ENCODE measurements around the gene ARHGAP44. TPM values are rescaled to one million over a fixed set of nuclear protein-coding genes. Genes with fewer than 3 reads are reported as not detected.

The ARHGAP44 gene
- total RNA-seq, 1 experiment from 2014 or later: 17.1 TPM

DNA sequence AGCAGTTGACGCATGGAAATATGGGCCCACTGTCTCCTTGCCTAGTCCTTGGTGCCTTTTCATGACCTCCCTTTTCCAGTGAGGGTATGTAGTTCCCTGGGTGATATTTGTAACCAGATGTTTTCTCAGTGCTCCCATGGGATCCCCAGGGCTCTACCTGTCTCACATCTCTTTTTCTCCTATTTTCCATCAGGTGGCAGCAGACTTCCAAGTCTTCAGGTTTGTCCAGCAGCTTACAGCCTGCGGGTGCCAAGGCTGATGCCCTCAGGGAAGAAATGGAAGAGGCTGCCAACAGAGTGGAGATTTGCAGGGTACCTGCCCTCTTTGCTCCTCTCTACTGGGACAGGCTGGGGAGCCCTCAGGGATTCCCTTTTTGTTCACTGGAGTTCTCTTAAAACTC is 139.4 kb downstream of the ARHGAP44 start:
- Mint-ChIP-seq H3K4me3 (ENCODE audit: low read depth, unreplicated experiment) (no peak overlapping the region), H3K27ac (ENCODE audit: unreplicated experiment) (no peak overlapping the region), H3K9me3 (ENCODE audit: low read depth, unreplicated experiment) (no peaks in the 10 kb centered on the region), H3K4me1 (ENCODE audit: low read depth, unreplicated experiment) (no peaks in the 10 kb centered on the region), H3K27me3 (ENCODE audit: unreplicated experiment) (no peaks in the 10 kb centered on the region), H3K36me3 (ENCODE audit: insufficient read depth, unreplicated experiment) (no peaks in the 10 kb centered on the region)
- intact Hi-C loops (cut with micrococcal nuclease; ENCODE audit: unreplicated experiment): no loop called here
- CTCF ChIA-PET: no interaction called here
- DNase-seq: no peak
- BruUV-seq (replicated peaks): no TSS peak
- TF ChIP-seq, protein P1, sequence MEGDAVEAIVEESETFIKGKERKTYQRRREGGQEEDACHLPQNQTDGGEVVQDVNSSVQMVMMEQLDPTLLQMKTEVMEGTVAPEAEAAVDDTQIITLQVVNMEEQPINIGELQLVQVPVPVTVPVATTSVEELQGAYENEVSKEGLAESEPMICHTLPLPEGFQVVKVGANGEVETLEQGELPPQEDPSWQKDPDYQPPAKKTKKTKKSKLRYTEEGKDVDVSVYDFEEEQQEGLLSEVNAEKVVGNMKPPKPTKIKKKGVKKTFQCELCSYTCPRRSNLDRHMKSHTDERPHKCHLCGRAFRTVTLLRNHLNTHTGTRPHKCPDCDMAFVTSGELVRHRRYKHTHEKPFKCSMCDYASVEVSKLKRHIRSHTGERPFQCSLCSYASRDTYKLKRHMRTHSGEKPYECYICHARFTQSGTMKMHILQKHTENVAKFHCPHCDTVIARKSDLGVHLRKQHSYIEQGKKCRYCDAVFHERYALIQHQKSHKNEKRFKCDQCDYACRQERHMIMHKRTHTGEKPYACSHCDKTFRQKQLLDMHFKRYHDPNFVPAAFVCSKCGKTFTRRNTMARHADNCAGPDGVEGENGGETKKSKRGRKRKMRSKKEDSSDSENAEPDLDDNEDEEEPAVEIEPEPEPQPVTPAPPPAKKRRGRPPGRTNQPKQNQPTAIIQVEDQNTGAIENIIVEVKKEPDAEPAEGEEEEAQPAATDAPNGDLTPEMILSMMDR (IDR thresholded peaks at IDR 0.05; ENCODE audit: unreplicated experiment): no peak

DNA sequence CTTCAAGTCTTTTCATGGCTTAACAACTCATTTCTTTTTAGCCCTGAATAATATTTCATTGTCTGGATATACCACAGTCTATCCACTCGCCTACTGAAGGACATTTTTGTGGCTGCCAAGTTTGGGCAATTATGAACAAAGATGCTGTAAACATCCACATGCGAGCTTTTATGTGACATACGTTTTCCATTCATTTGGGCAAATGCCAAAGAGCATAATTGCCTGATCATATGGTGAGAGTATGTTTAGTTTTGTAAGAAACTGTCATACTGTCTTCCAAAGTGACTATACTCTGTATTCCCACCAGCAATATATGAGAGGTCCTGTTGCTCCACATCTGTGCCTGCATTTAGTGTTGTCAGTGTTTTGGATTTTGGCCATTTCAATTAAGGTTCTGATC is 147.2 kb downstream of the ARHGAP44 start:
- Mint-ChIP-seq H3K4me3 (ENCODE audit: low read depth, unreplicated experiment) (no peak overlapping the region), H3K27me3 (ENCODE audit: unreplicated experiment) (no peaks in the 10 kb centered on the region), H3K4me1 (ENCODE audit: low read depth, unreplicated experiment) (no peaks in the 10 kb centered on the region), H3K27ac (ENCODE audit: unreplicated experiment) (no peak overlapping the region), H3K9me3 (ENCODE audit: low read depth, unreplicated experiment) (no peaks in the 10 kb centered on the region), H3K36me3 (ENCODE audit: insufficient read depth, unreplicated experiment) (no peaks in the 10 kb centered on the region)
- BruUV-seq (replicated peaks): no TSS peak
- DNase-seq: no peak
- TF ChIP-seq, protein P1 (IDR thresholded peaks at IDR 0.05; ENCODE audit: unreplicated experiment): no peak
- CTCF ChIA-PET: no interaction called here
- intact Hi-C loops (cut with micrococcal nuclease; ENCODE audit: unreplicated experiment): no loop called here

DNA sequence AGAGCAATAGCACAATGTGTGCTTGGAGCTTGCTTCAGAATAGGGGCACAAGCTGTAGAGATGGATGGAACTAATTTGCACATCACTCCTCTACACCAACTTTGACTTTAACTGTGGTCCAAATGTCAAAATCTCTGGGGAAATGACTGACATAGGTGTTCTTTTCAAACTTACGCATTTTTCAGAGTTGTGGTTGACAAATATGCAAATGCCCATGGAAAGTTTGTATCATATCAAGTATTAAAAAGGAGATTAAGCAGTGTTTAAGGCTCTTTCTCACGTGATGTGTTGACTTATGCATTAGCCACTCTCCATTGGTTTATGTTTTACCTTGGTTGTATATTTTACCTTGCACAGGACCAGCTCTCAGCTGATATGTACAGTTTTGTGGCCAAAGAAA is 151.4 kb downstream of the ARHGAP44 start:
- Mint-ChIP-seq H3K9me3 (ENCODE audit: low read depth, unreplicated experiment) (no peaks in the 10 kb centered on the region), H3K27ac (ENCODE audit: unreplicated experiment) (no peak overlapping the region), H3K4me1 (ENCODE audit: low read depth, unreplicated experiment) (no peaks in the 10 kb centered on the region), H3K36me3 (ENCODE audit: insufficient read depth, unreplicated experiment) (no peaks in the 10 kb centered on the region), H3K27me3 (ENCODE audit: unreplicated experiment) (no peaks in the 10 kb centered on the region), H3K4me3 (ENCODE audit: low read depth, unreplicated experiment) (no peak overlapping the region)
- no TSS peak for BruUV-seq (replicated peaks)
- intact Hi-C loops (cut with micrococcal nuclease; ENCODE audit: unreplicated experiment): no loop called here
- CTCF ChIA-PET: interaction anchor here (0.6 kb wide), 1 partner anchor 63 kb away, joined by 4 read pairs; no protein-coding TSS in a partner anchor
- TF ChIP-seq, protein P1 (IDR thresholded peaks at IDR 0.05; ENCODE audit: unreplicated experiment): no peak
- no peak for DNase-seq

DNA sequence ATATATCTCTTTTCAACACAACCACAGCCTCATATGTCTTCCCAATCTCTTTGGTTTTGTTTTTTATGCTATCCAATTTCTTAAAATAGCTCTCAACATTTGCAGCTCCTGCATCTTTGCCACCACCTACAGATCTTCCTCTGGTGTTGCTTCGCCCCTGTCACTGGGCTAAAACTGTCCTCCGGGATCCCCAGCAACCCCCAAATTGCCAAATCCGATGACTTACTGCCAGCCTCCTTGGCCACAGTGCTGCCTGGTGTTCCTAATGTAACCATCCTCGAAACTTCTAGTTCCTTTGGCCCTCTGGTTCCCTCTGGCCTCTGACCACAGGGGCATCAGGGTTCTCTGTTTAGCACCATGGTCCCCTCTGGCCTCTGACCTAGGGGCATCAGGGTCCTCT is 157.7 kb downstream of the ARHGAP44 start:
- CTCF ChIA-PET: interaction anchor here (0.7 kb wide), 1 partner anchor 598 kb away, joined by 3 read pairs; no protein-coding TSS in a partner anchor
- no peaks in the 10 kb centered on the region for H3K4me1 Mint-ChIP-seq (ENCODE audit: low read depth, unreplicated experiment)
- TF ChIP-seq, protein P1 (IDR thresholded peaks at IDR 0.05; ENCODE audit: unreplicated experiment): no peak
- no TSS peak for BruUV-seq (replicated peaks)
- no peaks in the 10 kb centered on the region for H3K36me3 Mint-ChIP-seq (ENCODE audit: insufficient read depth, unreplicated experiment)
- no peak for DNase-seq
- H3K4me3 Mint-ChIP-seq (ENCODE audit: low read depth, unreplicated experiment): no peak overlapping the region
- H3K27me3 Mint-ChIP-seq (ENCODE audit: unreplicated experiment): no peaks in the 10 kb centered on the region
- no peak overlapping the region for H3K27ac Mint-ChIP-seq (ENCODE audit: unreplicated experiment)
- intact Hi-C loops (cut with micrococcal nuclease; ENCODE audit: unreplicated experiment): no loop called here
- no peaks in the 10 kb centered on the region for H3K9me3 Mint-ChIP-seq (ENCODE audit: low read depth, unreplicated experiment)

Data from Calu3 (cell line).